ENCODE results near the gene TIGAR. TPM values are rescaled to one million over a fixed set of nuclear protein-coding genes. Genes with fewer than 3 reads are reported as not detected.

Gene TIGAR
- total and polyA plus RNA-seq, 2 experiments from 2014 or later, result 9.3 to 23.6 TPM

DNA sequence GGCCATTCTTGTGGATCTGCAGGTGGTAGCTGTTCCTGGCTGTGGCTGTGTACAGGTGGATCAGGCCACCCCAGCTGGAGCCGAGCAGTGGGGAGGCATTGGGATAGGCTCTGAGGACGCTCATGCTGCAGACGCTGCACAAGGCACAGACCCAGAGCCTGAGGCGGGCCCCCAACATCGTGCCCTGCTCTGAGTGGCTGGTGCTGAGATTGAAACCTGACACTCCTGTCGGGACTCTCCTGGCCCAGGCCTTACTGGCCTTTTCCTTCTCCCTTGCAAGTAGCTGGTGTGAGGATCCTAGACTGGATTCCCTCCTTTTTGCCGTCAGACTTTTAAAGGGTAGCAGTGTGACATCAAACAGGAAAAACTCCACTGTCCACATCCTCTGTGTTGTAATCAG lies 58.4 kb downstream of the TIGAR start, which contains the start of gene FGF23:
TSS of gene FGF23 (minus strand) at position 308 of the 400 bp plus-strand sequence. CDS start at position 178, 130 bp downstream.
- no peaks in the 10 kb centered on the region for H3K79me2 ChIP-seq (ENCODE audit: insufficient read depth)
- no peaks in the 10 kb centered on the region for H3K9me3 ChIP-seq (ENCODE audit: low read depth)
- H3F3A ChIP-seq (ENCODE audit: insufficient read depth), result no peaks in the 10 kb centered on the region
- no peaks in the 10 kb centered on the region for H3K4me1 ChIP-seq (ENCODE audit: insufficient read depth)
- no peak within 1 kb of the TSS for H3K9ac ChIP-seq
- H3K9me2 ChIP-seq (ENCODE audit: insufficient read depth), result no peaks in the 10 kb centered on the region
- H3K27me3 ChIP-seq (replicated peaks; ENCODE audit: insufficient read depth), result peaks cover 17% of the 10 kb centered on the region
- no peak for DNase-seq
- 2 to 5% methylated on average over 7 of the region's 7 CpGs for WGBS, 2 experiments (ENCODE audit: low coverage in 1 of 2, low lambda C conversion rate in 2 of 2, missing lambda C conversion rate in 2 of 2)
- no peaks in the 10 kb centered on the region for H3K36me3 ChIP-seq (ENCODE audit: low read depth)
- no peak within 1 kb of the TSS for H3K4me2 ChIP-seq (ENCODE audit: unreplicated experiment)
- no peak within 1 kb of the TSS for H3K4me3 ChIP-seq
- no peaks in the 10 kb centered on the region for H4K20me1 ChIP-seq (ENCODE audit: insufficient read depth)
- no peak within 1 kb of the TSS for H2AFZ ChIP-seq
- no peak for TF ChIP-seq EZH2 (IDR thresholded peaks at IDR 0.05; ENCODE audit: insufficient read depth, poor library complexity, severe bottlenecking)
- no peak for TF ChIP-seq EZH2phosphoT487 (IDR thresholded peaks at IDR 0.05; ENCODE audit: insufficient read depth, low read depth)
- in situ Hi-C loops (cut with MboI), result no loop called here
- H3K27ac ChIP-seq, result no peak within 1 kb of the TSS

DNA sequence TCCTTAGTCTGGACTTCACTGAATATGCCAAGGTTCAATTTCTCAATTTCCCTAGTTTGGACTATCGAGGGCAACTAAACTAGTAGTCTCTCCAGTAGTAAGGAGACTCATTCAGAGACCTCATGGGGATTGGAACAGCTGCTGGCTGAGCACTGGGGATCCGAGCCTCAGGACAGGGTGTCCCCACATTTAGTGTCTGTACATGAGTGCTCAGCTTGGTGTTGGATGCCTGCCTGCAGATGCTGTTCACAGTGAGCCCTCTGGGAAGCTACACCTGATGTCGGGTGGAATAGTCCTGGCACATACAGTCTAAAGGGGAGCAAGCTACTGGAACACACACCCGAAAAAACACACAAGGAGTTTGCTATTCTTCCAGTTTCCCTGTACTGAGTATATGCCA lies 59.3 kb downstream of the TIGAR start:
- Histone ChIP-seq H3F3A (ENCODE audit: insufficient read depth) (no peaks in the 10 kb centered on the region), H3K79me2 (ENCODE audit: insufficient read depth) (no peaks in the 10 kb centered on the region), H3K4me1 (ENCODE audit: insufficient read depth) (no peaks in the 10 kb centered on the region), H3K4me2 (ENCODE audit: unreplicated experiment) (no peak overlapping the region), H3K27me3 (replicated peaks; ENCODE audit: insufficient read depth) (peaks cover 20% of the 10 kb centered on the region), H4K20me1 (ENCODE audit: insufficient read depth) (no peaks in the 10 kb centered on the region), H3K9ac (no peak overlapping the region), H3K9me2 (ENCODE audit: insufficient read depth) (no peaks in the 10 kb centered on the region), H3K9me3 (ENCODE audit: low read depth) (no peaks in the 10 kb centered on the region), H2AFZ (no peak overlapping the region), H3K4me3 (no peak overlapping the region), H3K36me3 (ENCODE audit: low read depth) (no peaks in the 10 kb centered on the region), H3K27ac (no peak overlapping the region)
- no peak for TF ChIP-seq EZH2phosphoT487 (IDR thresholded peaks at IDR 0.05; ENCODE audit: insufficient read depth, low read depth)
- no peak for TF ChIP-seq EZH2 (IDR thresholded peaks at IDR 0.05; ENCODE audit: insufficient read depth, poor library complexity, severe bottlenecking)
- 13 to 18% methylated on average over 4 of the region's 4 CpGs for WGBS, 2 experiments (ENCODE audit: low coverage in 1 of 2, low lambda C conversion rate in 2 of 2, missing lambda C conversion rate in 2 of 2)
- in situ Hi-C loops (cut with MboI), result no loop called here
- DNase-seq, result no peak

DNA sequence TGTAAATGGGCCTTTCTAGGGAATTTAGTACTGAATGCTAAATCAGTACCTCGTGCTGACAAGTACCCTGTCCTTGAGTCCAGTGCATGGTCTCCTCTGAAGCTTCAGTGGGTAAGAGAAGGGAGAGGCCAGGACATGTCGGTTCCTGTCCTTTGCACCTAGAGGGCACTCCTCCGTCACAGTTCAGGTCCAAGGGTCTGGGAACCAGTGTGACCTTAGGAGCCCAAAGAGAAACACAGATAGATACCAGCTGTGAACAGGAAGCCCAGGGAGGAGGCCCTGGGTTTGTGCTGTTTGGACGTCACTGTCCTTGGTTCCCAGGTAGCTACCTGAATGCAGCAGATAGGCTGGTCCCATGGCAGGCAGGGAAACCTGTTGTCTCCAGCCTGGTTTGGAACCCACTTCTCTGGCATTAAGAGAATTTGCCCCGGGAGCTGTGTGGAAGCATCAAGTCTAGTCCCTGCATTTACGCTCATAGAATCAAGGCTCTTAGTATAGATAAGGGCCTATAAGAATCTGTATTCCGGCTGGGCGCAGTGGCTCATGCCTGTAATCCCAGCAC lies 62.4 kb downstream of the TIGAR start:
- H3K4me1 ChIP-seq (ENCODE audit: insufficient read depth), result no peaks in the 10 kb centered on the region
- no peak for DNase-seq
- no peaks in the 10 kb centered on the region for H3K36me3 ChIP-seq (ENCODE audit: low read depth)
- H3K27ac ChIP-seq, result no peak overlapping the region
- H3K4me2 ChIP-seq (ENCODE audit: unreplicated experiment), result no peak overlapping the region
- no peak overlapping the region for H3K9ac ChIP-seq
- no peaks in the 10 kb centered on the region for H3K79me2 ChIP-seq (ENCODE audit: insufficient read depth)
- WGBS, 2 experiments (ENCODE audit: low coverage in 1 of 2, low lambda C conversion rate in 2 of 2, missing lambda C conversion rate in 2 of 2), result 33% methylated on average over 8 of the region's 8 CpGs
- no peak overlapping the region for H2AFZ ChIP-seq
- in situ Hi-C loops (cut with MboI), result no loop called here
- H3K9me2 ChIP-seq (ENCODE audit: insufficient read depth), result no peaks in the 10 kb centered on the region
- peaks cover 10% of the 10 kb centered on the region; the same call in 1 of the 2 replicates for H3K27me3 ChIP-seq (replicated peaks; ENCODE audit: insufficient read depth)
- TF ChIP-seq EZH2 (IDR thresholded peaks at IDR 0.05; ENCODE audit: insufficient read depth, poor library complexity, severe bottlenecking), result no peak
- no peak for TF ChIP-seq EZH2phosphoT487 (IDR thresholded peaks at IDR 0.05; ENCODE audit: insufficient read depth, low read depth)
- H3K9me3 ChIP-seq (ENCODE audit: low read depth), result no peaks in the 10 kb centered on the region
- H3F3A ChIP-seq (ENCODE audit: insufficient read depth), result no peaks in the 10 kb centered on the region
- H3K4me3 ChIP-seq, result no peak overlapping the region
- no peaks in the 10 kb centered on the region for H4K20me1 ChIP-seq (ENCODE audit: insufficient read depth)

DNA sequence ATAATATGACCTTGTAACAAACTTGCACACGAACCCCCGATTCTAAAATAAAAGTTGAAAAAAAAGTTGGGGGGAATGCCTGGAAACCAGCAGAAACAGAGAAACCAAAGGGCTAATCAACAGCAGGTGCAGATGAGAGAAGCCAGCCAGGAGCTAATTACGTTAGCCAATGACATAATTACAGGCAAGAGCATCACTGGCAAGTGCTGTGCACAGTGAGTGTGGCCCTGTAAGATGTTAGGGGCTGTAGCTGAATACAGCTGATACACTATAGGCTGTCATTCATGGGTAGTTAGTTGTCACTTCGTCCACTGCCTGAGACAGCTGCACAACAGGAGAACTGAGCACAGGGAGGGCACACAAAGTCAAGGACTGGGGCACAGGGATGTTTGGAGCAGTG lies 65.8 kb downstream of the TIGAR start:
- no peak overlapping the region for H2AFZ ChIP-seq
- H3F3A ChIP-seq (ENCODE audit: insufficient read depth), result no peaks in the 10 kb centered on the region
- H3K27me3 ChIP-seq (replicated peaks; ENCODE audit: insufficient read depth), result peaks cover 4% of the 10 kb centered on the region; the same call in 1 of the 2 replicates
- 13 to 14% methylated on average over 4 of the region's 4 CpGs for WGBS, 2 experiments (ENCODE audit: low coverage in 1 of 2, low lambda C conversion rate in 2 of 2, missing lambda C conversion rate in 2 of 2)
- H4K20me1 ChIP-seq (ENCODE audit: insufficient read depth), result no peaks in the 10 kb centered on the region
- no peak overlapping the region for H3K9ac ChIP-seq
- H3K9me2 ChIP-seq (ENCODE audit: insufficient read depth), result no peaks in the 10 kb centered on the region
- DNase-seq, result no peak
- TF ChIP-seq EZH2 (IDR thresholded peaks at IDR 0.05; ENCODE audit: insufficient read depth, poor library complexity, severe bottlenecking) (no peak), EZH2phosphoT487 (IDR thresholded peaks at IDR 0.05; ENCODE audit: insufficient read depth, low read depth) (no peak)
- no peaks in the 10 kb centered on the region for H3K36me3 ChIP-seq (ENCODE audit: low read depth)
- H3K79me2 ChIP-seq (ENCODE audit: insufficient read depth), result no peaks in the 10 kb centered on the region
- H3K4me1 ChIP-seq (ENCODE audit: insufficient read depth), result no peaks in the 10 kb centered on the region
- H3K27ac ChIP-seq, result no peak overlapping the region
- in situ Hi-C loops (cut with MboI), result no loop called here
- H3K4me3 ChIP-seq, result no peak overlapping the region
- H3K9me3 ChIP-seq (ENCODE audit: low read depth), result no peaks in the 10 kb centered on the region
- no peak overlapping the region for H3K4me2 ChIP-seq (ENCODE audit: unreplicated experiment)
